Measurements from ENCODE around the gene RPF1. TPM values are rescaled to one million over a fixed set of nuclear protein-coding genes. Genes with fewer than 3 reads are reported as not detected.

The RPF1 gene
- total and polyA plus RNA-seq, 2 of the 8 experiments (the other 6 are each of a cell fraction or from before 2014, with no cell fraction given) = 18.7 to 41.8 TPM

GRCh38 chr1:84496498-84496897 is 17.4 kb downstream of the RPF1 start (continued):
- TF ChIP-seq PHF8 (conservative IDR thresholded peaks at IDR 0.05; ENCODE audit: low read depth, low read length) (no peak), SIX5 (IDR thresholded peaks at IDR 0.05; ENCODE audit: low read depth, low read length) (no peak), SP4 (IDR thresholded peaks at IDR 0.05; ENCODE audit: low read length) (no peak)
